ENCODE data around the gene PLEKHN1.

DNA sequence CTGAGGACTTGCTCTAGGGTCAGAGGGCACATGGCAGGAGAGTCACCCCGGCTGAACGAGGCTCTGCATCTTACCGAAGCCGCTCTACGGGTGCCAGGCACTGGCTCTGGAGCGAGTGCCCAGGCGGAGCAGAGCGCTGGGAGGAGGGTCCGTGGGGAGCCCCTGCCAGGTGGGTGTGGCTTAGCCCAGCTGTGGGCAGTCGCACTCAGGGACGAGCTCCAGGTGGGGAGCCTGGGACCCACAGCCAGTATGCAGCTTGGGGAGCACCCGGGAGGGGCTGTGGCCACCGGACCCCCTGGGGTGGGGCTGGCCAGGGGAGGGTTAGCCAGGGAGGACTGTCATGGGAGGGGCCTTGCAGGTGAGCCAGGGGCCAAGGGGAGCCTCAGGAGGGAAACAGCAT lies 57.4 kb downstream of the PLEKHN1 start:
- TF ChIP-seq, protein P1, sequence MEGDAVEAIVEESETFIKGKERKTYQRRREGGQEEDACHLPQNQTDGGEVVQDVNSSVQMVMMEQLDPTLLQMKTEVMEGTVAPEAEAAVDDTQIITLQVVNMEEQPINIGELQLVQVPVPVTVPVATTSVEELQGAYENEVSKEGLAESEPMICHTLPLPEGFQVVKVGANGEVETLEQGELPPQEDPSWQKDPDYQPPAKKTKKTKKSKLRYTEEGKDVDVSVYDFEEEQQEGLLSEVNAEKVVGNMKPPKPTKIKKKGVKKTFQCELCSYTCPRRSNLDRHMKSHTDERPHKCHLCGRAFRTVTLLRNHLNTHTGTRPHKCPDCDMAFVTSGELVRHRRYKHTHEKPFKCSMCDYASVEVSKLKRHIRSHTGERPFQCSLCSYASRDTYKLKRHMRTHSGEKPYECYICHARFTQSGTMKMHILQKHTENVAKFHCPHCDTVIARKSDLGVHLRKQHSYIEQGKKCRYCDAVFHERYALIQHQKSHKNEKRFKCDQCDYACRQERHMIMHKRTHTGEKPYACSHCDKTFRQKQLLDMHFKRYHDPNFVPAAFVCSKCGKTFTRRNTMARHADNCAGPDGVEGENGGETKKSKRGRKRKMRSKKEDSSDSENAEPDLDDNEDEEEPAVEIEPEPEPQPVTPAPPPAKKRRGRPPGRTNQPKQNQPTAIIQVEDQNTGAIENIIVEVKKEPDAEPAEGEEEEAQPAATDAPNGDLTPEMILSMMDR (conservative IDR thresholded peaks at IDR 0.05; ENCODE audit: low read depth, low read length), result no peak
- TF ChIP-seq EZH2 (IDR thresholded peaks at IDR 0.05; ENCODE audit: borderline replicate concordance, low read depth, low read length, poor library complexity, severe bottlenecking), result no peak

All from A673 (cell line).